PC-9 (cell line): ENCODE measurements around the gene IFT20.

Source experiments
- EZH2 ChIP-seq: fragments of 200-600 bp; sonication (generic); IDR thresholded peaks from 2 replicates; pipeline ENCODE4 v1.8.0; 2017; ENCODE audit warnings: antibody characterized with exemption, low read depth
- TF ChIP-seq, protein P1 (sequence below): fragments of 200-600 bp; sonication (generic); conservative IDR thresholded peaks from 2 replicates; pipeline ENCODE4 v1.6.1; 2017; ENCODE audit warnings: mixed run types, antibody characterized with exemption, mild to moderate bottlenecking, moderate library complexity

DNA sequence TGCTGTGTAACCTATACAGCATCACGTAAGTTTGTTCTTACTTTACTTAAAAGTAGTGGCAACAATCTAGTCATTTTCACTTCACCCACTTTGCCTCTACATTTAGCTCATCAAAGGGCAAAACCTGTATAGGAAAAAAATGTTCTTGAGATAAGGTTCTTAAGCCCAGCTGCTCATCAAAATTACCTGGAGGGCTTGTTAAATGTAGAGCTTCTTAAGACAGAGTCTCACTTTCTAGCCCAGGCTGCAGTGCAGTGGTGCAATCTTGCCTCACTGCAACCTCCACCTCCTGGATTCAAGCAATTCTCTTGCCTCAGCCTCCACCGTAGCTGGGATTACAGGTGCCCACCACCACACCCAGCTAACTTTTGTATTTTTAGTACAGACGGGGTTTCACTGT is 54.4 kb downstream of the IFT20 start:
- TF ChIP-seq, protein P1, sequence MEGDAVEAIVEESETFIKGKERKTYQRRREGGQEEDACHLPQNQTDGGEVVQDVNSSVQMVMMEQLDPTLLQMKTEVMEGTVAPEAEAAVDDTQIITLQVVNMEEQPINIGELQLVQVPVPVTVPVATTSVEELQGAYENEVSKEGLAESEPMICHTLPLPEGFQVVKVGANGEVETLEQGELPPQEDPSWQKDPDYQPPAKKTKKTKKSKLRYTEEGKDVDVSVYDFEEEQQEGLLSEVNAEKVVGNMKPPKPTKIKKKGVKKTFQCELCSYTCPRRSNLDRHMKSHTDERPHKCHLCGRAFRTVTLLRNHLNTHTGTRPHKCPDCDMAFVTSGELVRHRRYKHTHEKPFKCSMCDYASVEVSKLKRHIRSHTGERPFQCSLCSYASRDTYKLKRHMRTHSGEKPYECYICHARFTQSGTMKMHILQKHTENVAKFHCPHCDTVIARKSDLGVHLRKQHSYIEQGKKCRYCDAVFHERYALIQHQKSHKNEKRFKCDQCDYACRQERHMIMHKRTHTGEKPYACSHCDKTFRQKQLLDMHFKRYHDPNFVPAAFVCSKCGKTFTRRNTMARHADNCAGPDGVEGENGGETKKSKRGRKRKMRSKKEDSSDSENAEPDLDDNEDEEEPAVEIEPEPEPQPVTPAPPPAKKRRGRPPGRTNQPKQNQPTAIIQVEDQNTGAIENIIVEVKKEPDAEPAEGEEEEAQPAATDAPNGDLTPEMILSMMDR = no peak
- TF ChIP-seq EZH2 = no peak
